Endothelial cell of umbilical vein (primary cell): ENCODE results near the gene XRCC4. TPM values are rescaled to one million over a fixed set of nuclear protein-coding genes. Genes with fewer than 3 reads are reported as not detected.

Source experiments
- BruUV-seq: library from RNA; stranded (reverse); fragments of 400-500 nt; replicated peaks from 2 replicates; lab custom pipeline; 2021; lab: Mats Ljungman, UMichigan
- CTCF ChIA-PET: fragments of 300-600, 350-600 bp; sonication (Branson Sonifier 250); formaldehyde crosslinking; loops from one replicate; lab custom pipeline; 2021; ENCODE audit warnings: antibody characterized with exemption, inconsistent platforms; lab: Charles Lee
- POLR2A ChIA-PET: fragments of 300-600, 350-600 bp; sonication (Branson Sonifier 250); formaldehyde crosslinking; loops from one replicate; lab custom pipeline; 2021; ENCODE audit warnings: antibody characterized with exemption, inconsistent platforms; lab: Charles Lee
- DNase-seq: peaks from one replicate; pipeline ENCODE4 v3.0.0-alpha.2; 2011; ENCODE audit warnings: low read depth, low spot score
- FAIRE-seq: peaks from 2 replicates; lab custom pipeline; 2011; peaks lifted over from hg19 to GRCh38; lab: Jason Lieb, UNC
- H2AFZ ChIP-seq: 2 replicates; pipeline ENCODE4 v1.6.0; 2012; ENCODE audit warnings: low read depth, low read length, control low read depth, inconsistent platforms
- H3K27ac ChIP-seq: 2 replicates; pipeline ENCODE4 v1.5.1; 2011; ENCODE audit warnings: low read depth, mild to moderate bottlenecking, control low read depth, low read length, moderate library complexity; ENCODE audit not compliant: insufficient read depth
- H3K27me3 ChIP-seq, 2 experiments: 2 replicates each; pipeline versions ENCODE4 v1.6.0 to v1.6.1; 2011; ENCODE audit warnings: low read length in 2 of 2, mixed read lengths in 1 of 2; ENCODE audit not compliant: control insufficient read depth in 2 of 2, insufficient read depth in 2 of 2
- H3K36me3 ChIP-seq, 2 experiments: 2 replicates in 1 of 2; 3 replicates in 1 of 2; pipeline ENCODE4 v1.5.1; 2011; ENCODE audit warnings: low read length in 2 of 2, mild to moderate bottlenecking in 1 of 2, moderate library complexity in 1 of 2; ENCODE audit not compliant: control insufficient read depth in 2 of 2, insufficient read depth in 2 of 2; ENCODE audit errors: extremely low read depth in 1 of 2
- H3K4me1 ChIP-seq: 3 replicates; pipeline ENCODE4 v1.5.1; 2011; ENCODE audit warnings: mild to moderate bottlenecking, low read length; ENCODE audit not compliant: control insufficient read depth, insufficient read depth; ENCODE audit errors: extremely low read depth
- H3K4me2 ChIP-seq: 2 replicates; pipeline ENCODE4 v1.6.1; 2011; ENCODE audit warnings: low read length, control low read depth, mixed read lengths; ENCODE audit not compliant: insufficient read depth
- H3K4me3 ChIP-seq, 3 experiments: fragments of 200-600 bp in 1 of 3; sonication (generic), shearing (Covaris generic) in 1 of 3; replicated peaks in 1 of 3; 2 replicates each; pipeline ENCODE4 v1.5.1; 2011 to 2016; ENCODE audit warnings: control low read depth in 3 of 3, low read length in 3 of 3, mild to moderate bottlenecking in 2 of 3, inconsistent platforms in 1 of 3, low read depth in 1 of 3, moderate library complexity in 1 of 3; ENCODE audit not compliant: insufficient read depth in 1 of 3
- H3K79me2 ChIP-seq: 2 replicates; pipeline ENCODE4 v1.6.0; 2012; ENCODE audit warnings: low read length, inconsistent platforms; ENCODE audit not compliant: control insufficient read depth, insufficient read depth
- H3K9ac ChIP-seq: replicated peaks from 2 replicates; pipeline ENCODE3; 2011; ENCODE audit warnings: low read length, control low read depth; ENCODE audit not compliant: insufficient read depth; ENCODE audit errors: extremely low read depth
- H3K9me1 ChIP-seq: replicated peaks from 3 replicates; pipeline ENCODE4 v1.6.0; 2011; ENCODE audit warnings: mild to moderate bottlenecking, low read length; ENCODE audit not compliant: control insufficient read depth, insufficient read depth; ENCODE audit errors: extremely low read depth
- H3K9me3 ChIP-seq: replicated peaks from 2 replicates; pipeline ENCODE4 v1.5.1; 2012; ENCODE audit warnings: low read length, inconsistent platforms; ENCODE audit not compliant: control insufficient read depth, insufficient read depth
- H4K20me1 ChIP-seq: replicated peaks from 2 replicates; pipeline ENCODE3; 2011; ENCODE audit warnings: mild to moderate bottlenecking, low read length; ENCODE audit not compliant: control insufficient read depth, insufficient read depth; ENCODE audit errors: extremely low read depth
- CTCF ChIP-seq, 2 donors: IDR thresholded peaks; 1 replicate in 1 of 2; 2 replicates in 1 of 2; pipeline ENCODE4 v1.5.1; 2011; ENCODE audit warnings: low read length in 2 of 2, mild to moderate bottlenecking in 2 of 2, moderate library complexity in 2 of 2, control low read depth in 1 of 2, inconsistent platforms in 1 of 2, low read depth in 1 of 2; ENCODE audit not compliant: insufficient read depth in 1 of 2; ENCODE audit errors: extremely low read depth in 1 of 2
- EZH2 ChIP-seq: IDR thresholded peaks from 2 replicates; pipeline ENCODE4 v1.6.1; 2012; ENCODE audit warnings: borderline replicate concordance, low read depth, mild to moderate bottlenecking, moderate library complexity, low read length, inconsistent platforms; ENCODE audit not compliant: severe bottlenecking
- FOS ChIP-seq: IDR thresholded peaks from 2 replicates; pipeline ENCODE4 v1.6.1; 2011; ENCODE audit warnings: mild to moderate bottlenecking, low read length, moderate library complexity, borderline replicate concordance; ENCODE audit not compliant: insufficient read depth
- GATA2 ChIP-seq: IDR thresholded peaks from 2 replicates; pipeline ENCODE4 v1.7.0; 2011; ENCODE audit warnings: low read depth, mild to moderate bottlenecking, moderate library complexity, mixed read lengths, low read length; ENCODE audit not compliant: insufficient read length, insufficient read depth
- JUN ChIP-seq: IDR thresholded peaks from 2 replicates; pipeline ENCODE4 v1.6.1; 2011; ENCODE audit warnings: borderline replicate concordance, low read depth; ENCODE audit not compliant: insufficient read length, insufficient read depth
- MAX ChIP-seq: IDR thresholded peaks from 2 replicates; pipeline ENCODE4 v1.6.1; 2011; ENCODE audit not compliant: insufficient read depth, insufficient read length
- MYC ChIP-seq: IDR thresholded peaks from one replicate; pipeline ENCODE4 v1.6.1; 2011; ENCODE audit warnings: mild to moderate bottlenecking, low read depth, low read length
- POLR2A ChIP-seq: IDR thresholded peaks from 2 replicates; pipeline ENCODE4 v1.6.1; 2012; ENCODE audit warnings: low read depth, mild to moderate bottlenecking, control low read depth, low read length
- POLR2AphosphoS5 ChIP-seq: IDR thresholded peaks from 2 replicates; pipeline ENCODE4 v1.6.1; 2012; ENCODE audit warnings: low read depth, mild to moderate bottlenecking, control low read depth, low read length, moderate library complexity; ENCODE audit not compliant: insufficient read depth
- dilution Hi-C: fragments of 300-500 bp; cut with MboI; formaldehyde crosslinking; loops from one replicate; pipeline ENCODE4 v1.15.0; 2019; ENCODE audit warnings: low sequenced_read_pairs; ENCODE audit not compliant: extremely low pct_ligation_motif_present
- intact Hi-C: fragments of 100-400 bp; cut with micrococcal nuclease; formaldehyde crosslinking; loops from one replicate; pipeline ENCODE4 v1.10.0; 2022
- polyA plus RNA-seq, 4 experiments: library from polyadenylated mRNA; depleted of rRNA in 3 of 4; stranded (reverse) in 3 of 4; unstranded in 1 of 4; fragments of >200 nt; gene quantifications; 2 replicates each; pipeline versions ENCODE4 v1.2.1 to v1.2.3, GENCODE V29; 2011 to 2012; ENCODE audit warnings: missing spikeins in 1 of 4
- total RNA-seq: library from RNA; stranded (reverse); gene quantifications from 2 replicates; pipeline ENCODE4 v1.2.3, GENCODE V29; 2021

XRCC4 gene
- total and polyA plus RNA-seq, 2 donors (not counting 3 experiments of a cell fraction or from before 2014, with no cell fraction given): 1.3 to 7.7 TPM

DNA sequence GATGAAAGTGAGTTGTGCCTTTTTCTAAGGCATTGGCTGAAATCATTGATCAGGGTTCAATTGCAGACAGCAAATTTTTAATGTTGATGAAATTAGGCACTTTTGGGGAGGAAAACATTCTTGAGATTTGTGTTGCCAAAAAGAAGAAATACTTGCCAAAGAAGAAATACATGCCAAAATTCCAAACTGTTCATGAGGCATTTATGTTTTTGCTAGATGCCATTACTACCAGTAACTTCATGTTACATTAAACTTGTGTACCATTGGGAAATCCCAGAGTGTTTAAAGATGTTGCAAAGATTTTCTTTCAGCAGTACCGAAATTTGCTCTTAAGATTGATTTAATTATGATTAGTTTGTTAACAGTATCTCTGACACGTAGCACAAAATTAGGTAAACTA is 7.0 kb downstream of the XRCC4 start:
- dilution Hi-C loops (no loop called here), intact Hi-C loops (no loop called here)
- H3K9ac ChIP-seq: no peak overlapping the region
- no peaks in the 10 kb centered on the region for H3K79me2 ChIP-seq
- FAIRE-seq (no peak), DNase-seq (no peak)
- H3K9me1 ChIP-seq: no peaks in the 10 kb centered on the region
- no peak overlapping the region for H2AFZ ChIP-seq
- H3K4me1 ChIP-seq: no peaks in the 10 kb centered on the region
- no TSS peak for BruUV-seq
- H4K20me1 ChIP-seq: no peaks in the 10 kb centered on the region
- no peak overlapping the region for H3K27ac ChIP-seq
- H3K4me2 ChIP-seq: no peak overlapping the region
- H3K9me3 ChIP-seq: no peaks in the 10 kb centered on the region
- TF ChIP-seq MAX: no peak
- TF ChIP-seq POLR2AphosphoS5: no peak
- TF ChIP-seq GATA2: no peak
- no peak for TF ChIP-seq MYC
- TF ChIP-seq CTCF (IDR thresholded peaks at IDR 0.05; ENCODE audit: extremely low read depth in 1 of 2, insufficient read depth in 1 of 2, low read depth in 1 of 2, low read length in 2 of 2): no peak
- no peak for TF ChIP-seq FOS
- TF ChIP-seq POLR2A: no peak
- TF ChIP-seq JUN: no peak
- no peak for TF ChIP-seq EZH2
- no peak overlapping the region for H3K4me3 ChIP-seq
- H3K27me3 ChIP-seq: no peaks in the 10 kb centered on the region
- H3K36me3 ChIP-seq: no peaks in the 10 kb centered on the region
- ChIA-PET CTCF (no interaction called here), POLR2A (no interaction called here)
